Measurements from ENCODE around the gene ZNF534. TPM values are rescaled to one million over a fixed set of nuclear protein-coding genes. Genes with fewer than 3 reads are reported as not detected.
"Not testable (repeated sequence)": the region's sequence is repeated elsewhere in the genome, so short reads cannot be mapped to it uniquely, and the experiment has no call there.

Gene ZNF534
- total and polyA plus RNA-seq, 3 donors from 2014 or later, result 2.1 to 8.3 (median 3.7) TPM

DNA sequence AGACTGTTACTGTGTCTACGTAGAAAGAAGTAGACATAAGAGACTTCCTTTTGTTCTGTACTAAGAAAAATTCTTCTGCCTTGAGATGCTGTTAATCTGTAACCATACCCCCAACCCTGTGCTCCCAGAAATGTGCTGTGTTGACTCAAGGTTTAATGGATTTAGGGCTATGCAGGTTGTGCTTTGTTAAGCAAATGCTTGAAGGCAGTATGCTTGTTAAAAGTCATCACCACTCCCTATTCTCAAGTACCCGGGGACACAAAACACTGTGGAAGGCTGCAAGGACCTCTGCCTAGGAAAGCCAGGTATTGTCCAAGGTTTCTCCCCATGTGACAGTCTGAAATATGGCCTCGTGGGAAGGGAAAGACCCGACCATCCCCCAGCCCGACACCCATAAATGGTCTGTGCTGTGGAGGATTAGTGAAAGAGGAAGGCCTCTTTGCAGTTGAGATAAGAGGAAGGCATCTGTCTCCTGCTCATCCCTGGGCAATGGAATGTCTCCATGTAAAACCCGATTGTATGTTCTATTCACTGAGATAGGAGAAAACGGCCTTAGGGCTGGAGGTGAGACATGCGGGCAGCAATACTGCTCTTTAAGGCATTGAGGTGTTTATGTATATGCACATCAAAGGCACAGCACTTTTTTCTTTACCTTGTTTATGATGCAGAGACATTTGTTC, 56.8 kb downstream of the ZNF534 start:
- H3K4me3 ChIP-seq; H3K4me1 ChIP-seq; H3K9me3 ChIP-seq; H3K27me3 ChIP-seq; DNase-seq; H3K36me3 ChIP-seq (ENCODE audit: low read depth, missing control alignments); intact Hi-C loops (cut with DNase I; ENCODE audit: low total_unique reads); H3K27ac ChIP-seq: not testable (repeated sequence)
- 32 to 37% methylated on average over 8 of the region's 8 CpGs for WGBS, 2 donors

DNA sequence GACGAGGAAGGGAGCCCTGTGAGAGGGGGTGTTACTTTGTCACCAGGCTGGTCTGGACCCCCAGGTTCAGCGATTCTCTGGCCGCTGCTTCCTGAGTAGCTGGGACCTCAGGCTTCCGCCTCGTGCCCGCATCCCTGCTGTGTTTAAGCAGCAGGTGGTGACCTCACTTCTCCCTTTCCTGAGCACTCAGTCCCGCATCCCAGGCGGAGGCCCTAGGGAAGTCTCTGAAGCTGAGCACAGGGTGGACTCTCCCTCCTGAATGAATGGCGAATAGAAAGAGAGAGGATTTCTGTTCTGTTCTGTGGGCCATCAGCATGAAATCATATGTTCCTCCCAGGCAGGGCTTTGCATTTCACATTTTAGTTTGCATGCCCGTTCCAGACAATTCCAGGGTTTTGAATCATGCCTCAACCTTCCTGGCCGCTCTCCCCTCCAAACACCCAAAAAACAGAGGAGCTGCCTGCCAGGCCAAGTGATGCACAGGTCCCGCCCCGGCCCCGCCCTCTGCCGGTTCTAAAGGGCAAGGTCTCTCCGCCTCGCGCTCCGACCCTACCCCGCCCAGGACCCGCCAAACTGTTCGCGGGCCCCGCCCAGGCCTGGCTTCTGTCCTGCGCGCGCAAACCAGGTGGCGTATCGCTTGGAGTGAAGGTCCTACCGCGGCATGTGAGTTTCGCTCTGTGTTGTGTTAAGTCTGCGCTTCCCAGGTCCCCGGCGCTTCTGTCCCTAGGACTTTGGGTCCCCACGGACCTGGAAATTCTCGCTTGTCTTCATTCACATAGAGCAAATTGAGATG, 63.4 kb downstream of the ZNF534 start:
- intact Hi-C loops (cut with DNase I; ENCODE audit: low total_unique reads), result no loop called here
- Histone ChIP-seq H3K9me3 (no peaks in the 10 kb centered on the region), H3K4me3 (peak overlapping the region; percentile 6 to 51), H3K36me3 (ENCODE audit: low read depth, missing control alignments) (no peaks in the 10 kb centered on the region), H3K27ac (no peak overlapping the region), H3K4me1 (no peaks in the 10 kb centered on the region), H3K27me3 (no peaks in the 10 kb centered on the region)
- DNase-seq, result peak; percentile 72
- TF ChIP-seq POLR2A (IDR thresholded peaks at IDR 0.05), result no peak
- TF ChIP-seq, protein P1, sequence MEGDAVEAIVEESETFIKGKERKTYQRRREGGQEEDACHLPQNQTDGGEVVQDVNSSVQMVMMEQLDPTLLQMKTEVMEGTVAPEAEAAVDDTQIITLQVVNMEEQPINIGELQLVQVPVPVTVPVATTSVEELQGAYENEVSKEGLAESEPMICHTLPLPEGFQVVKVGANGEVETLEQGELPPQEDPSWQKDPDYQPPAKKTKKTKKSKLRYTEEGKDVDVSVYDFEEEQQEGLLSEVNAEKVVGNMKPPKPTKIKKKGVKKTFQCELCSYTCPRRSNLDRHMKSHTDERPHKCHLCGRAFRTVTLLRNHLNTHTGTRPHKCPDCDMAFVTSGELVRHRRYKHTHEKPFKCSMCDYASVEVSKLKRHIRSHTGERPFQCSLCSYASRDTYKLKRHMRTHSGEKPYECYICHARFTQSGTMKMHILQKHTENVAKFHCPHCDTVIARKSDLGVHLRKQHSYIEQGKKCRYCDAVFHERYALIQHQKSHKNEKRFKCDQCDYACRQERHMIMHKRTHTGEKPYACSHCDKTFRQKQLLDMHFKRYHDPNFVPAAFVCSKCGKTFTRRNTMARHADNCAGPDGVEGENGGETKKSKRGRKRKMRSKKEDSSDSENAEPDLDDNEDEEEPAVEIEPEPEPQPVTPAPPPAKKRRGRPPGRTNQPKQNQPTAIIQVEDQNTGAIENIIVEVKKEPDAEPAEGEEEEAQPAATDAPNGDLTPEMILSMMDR (IDR thresholded peaks at IDR 0.05), result no peak
- 41 to 47% methylated on average over 19 to 37 of the region's 37 CpGs for WGBS, 2 donors

DNA sequence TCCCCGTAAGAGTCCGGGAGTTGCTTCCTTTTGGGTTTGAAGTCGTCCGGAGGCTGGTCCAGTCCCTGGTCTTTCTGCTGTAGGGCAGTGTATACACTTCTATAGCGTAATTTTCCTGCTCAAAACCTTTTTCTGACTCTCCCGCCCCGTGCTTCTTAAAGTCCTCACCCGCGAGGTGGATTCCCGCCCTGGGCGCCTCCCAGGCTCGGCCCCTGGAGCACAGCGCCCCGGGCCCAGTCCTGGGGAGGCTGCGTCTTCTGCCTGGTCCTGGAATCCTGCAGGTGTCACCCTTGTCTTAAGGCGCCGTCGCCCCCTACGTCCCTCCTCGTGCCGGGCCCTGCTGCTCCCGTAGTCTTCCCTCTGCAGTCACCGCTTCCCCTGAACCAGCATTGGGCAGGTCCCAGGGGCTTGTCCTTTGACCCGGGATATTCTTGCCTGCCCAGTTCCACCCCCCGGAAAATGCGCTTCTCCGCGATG, 64.1 kb downstream of the ZNF534 start:
- Histone ChIP-seq H3K27me3 (no peaks in the 10 kb centered on the region), H3K27ac (no peak overlapping the region), H3K4me1 (no peaks in the 10 kb centered on the region), H3K36me3 (ENCODE audit: low read depth, missing control alignments) (no peaks in the 10 kb centered on the region), H3K4me3 (peak overlapping the region; percentile 6 to 51), H3K9me3 (no peaks in the 10 kb centered on the region)
- intact Hi-C loops (cut with DNase I; ENCODE audit: low total_unique reads), result no loop called here
- 23 to 30% methylated on average over 27 to 28 of the region's 28 CpGs for WGBS, 2 donors
- no peak for TF ChIP-seq POLR2A (IDR thresholded peaks at IDR 0.05)
- TF ChIP-seq, protein P1 (IDR thresholded peaks at IDR 0.05), result no peak
- DNase-seq, result peak; percentile 14

DNA sequence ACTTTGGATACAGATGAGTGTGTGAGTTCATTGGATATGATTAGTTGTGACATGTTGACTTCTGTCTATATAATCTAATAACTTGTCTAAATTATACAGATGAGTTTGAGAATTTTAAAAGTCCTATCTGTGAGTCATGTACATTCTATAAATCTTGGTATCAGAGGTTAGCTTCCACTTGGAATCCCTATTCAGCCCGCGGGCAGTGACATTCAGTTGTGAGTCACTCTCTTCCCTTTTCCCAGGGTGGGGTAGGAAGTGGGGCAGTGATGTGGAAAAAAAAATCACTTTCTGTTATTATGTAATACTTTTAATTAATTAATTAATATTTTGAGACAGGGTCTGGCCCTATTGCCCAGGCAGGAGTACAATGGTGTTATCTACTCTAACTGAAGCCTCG, 65.6 kb downstream of the ZNF534 start:
- TF ChIP-seq POLR2A (IDR thresholded peaks at IDR 0.05), result no peak
- TF ChIP-seq, protein P1 (IDR thresholded peaks at IDR 0.05), result no peak
- DNase-seq, result no peak
- no peak overlapping the region for H3K4me3 ChIP-seq
- 85 to 91% methylated on average over 3 of the region's 3 CpGs for WGBS, 2 donors
- no peaks in the 10 kb centered on the region for H3K27me3 ChIP-seq
- H3K27ac ChIP-seq, result no peak overlapping the region
- no peaks in the 10 kb centered on the region for H3K36me3 ChIP-seq (ENCODE audit: low read depth, missing control alignments)
- intact Hi-C loops (cut with DNase I; ENCODE audit: low total_unique reads), result no loop called here
- H3K9me3 ChIP-seq, result no peaks in the 10 kb centered on the region
- H3K4me1 ChIP-seq, result no peaks in the 10 kb centered on the region

DNA sequence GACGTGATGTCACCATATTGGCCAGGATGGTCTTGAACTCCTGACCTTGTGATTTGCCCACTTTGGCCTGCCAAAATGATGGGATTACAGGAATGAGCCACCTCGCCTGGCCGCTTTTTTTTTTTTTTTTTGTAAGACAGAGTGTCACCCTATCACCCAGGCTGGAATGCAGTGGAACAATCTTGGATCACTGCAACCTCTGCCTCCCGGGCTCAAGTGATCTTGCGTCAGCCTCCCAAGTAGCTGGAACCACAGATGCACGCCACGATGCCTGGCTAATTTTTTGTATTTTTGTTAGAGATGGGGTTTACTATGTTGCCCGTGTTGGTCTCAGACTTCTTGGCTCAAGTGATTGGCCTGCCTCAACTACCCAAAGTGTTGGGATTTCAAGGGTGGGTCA, 69.6 kb downstream of the ZNF534 start:
- no peak for DNase-seq
- no peaks in the 10 kb centered on the region for H3K36me3 ChIP-seq (ENCODE audit: low read depth, missing control alignments)
- no peak overlapping the region for H3K4me3 ChIP-seq
- no peaks in the 10 kb centered on the region for H3K9me3 ChIP-seq
- H3K27ac ChIP-seq, result no peak overlapping the region
- WGBS, 2 donors, result 99% methylated on average over 8 of the region's 8 CpGs
- intact Hi-C loops (cut with DNase I; ENCODE audit: low total_unique reads), result no loop called here
- no peaks in the 10 kb centered on the region for H3K4me1 ChIP-seq
- no peaks in the 10 kb centered on the region for H3K27me3 ChIP-seq
- TF ChIP-seq, protein P1 (IDR thresholded peaks at IDR 0.05), result no peak
- TF ChIP-seq POLR2A (IDR thresholded peaks at IDR 0.05), result no peak

DNA sequence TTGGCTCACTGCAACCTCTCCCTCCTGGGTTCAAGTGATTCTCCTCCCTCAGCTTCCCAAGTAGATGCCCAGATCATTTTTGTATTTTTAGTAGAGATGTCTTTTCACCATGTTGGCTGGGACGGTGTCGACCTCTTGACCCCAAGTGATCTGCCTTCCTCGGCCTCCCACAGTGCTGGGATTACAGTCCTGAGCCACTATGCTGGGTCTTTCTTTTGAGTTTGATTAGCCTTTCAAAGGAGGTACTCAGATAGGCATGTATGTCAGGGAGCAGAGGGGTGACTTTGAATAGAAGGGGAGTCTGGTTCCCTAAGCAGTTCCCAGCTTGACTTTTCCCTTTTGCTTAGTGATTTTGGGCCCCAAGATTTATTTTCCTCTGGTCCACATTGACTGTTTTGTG, 71.5 kb downstream of the ZNF534 start:
- intact Hi-C loops (cut with DNase I; ENCODE audit: low total_unique reads); H3K27ac ChIP-seq; H3K9me3 ChIP-seq; H3K27me3 ChIP-seq; H3K4me1 ChIP-seq; H3K36me3 ChIP-seq (ENCODE audit: low read depth, missing control alignments); DNase-seq; H3K4me3 ChIP-seq: not testable (repeated sequence)
- 40 to 50% methylated on average over 3 of the region's 3 CpGs for WGBS, 2 donors

DNA sequence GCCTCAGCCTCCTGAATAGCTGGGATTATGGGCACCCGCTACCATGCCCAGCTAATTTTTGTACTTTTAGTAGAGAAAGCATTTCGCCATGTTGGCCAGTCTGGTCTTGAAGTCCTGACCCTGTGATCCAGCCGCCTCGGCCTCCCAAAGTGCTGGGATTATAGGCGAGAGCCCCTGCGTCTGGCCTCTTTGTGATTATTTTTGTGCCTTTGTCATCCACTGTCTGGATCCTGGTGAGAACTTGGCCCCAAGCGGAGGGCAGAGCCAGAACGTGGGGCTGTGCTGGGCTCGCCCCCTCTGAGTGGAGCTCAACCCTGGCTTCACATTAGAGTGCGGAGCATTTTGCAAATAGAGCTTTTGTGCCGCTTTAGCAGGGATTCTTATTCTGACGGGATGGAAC, 72.0 kb downstream of the ZNF534 start:
- H3K4me1 ChIP-seq; H3K27me3 ChIP-seq; DNase-seq; H3K27ac ChIP-seq; H3K36me3 ChIP-seq (ENCODE audit: low read depth, missing control alignments); H3K4me3 ChIP-seq; H3K9me3 ChIP-seq; intact Hi-C loops (cut with DNase I; ENCODE audit: low total_unique reads): not testable (repeated sequence)
- 90 to 91% methylated on average over 7 to 12 of the region's 12 CpGs for WGBS, 2 donors

Data from testis (tissue), 3 donors.